Neuronal stem cell (in vitro differentiated cells): ENCODE measurements around the gene FKBP6.
"Not testable (repeated sequence)": the region's sequence is repeated elsewhere in the genome, so short reads cannot be mapped to it uniquely, and the experiment has no call there.

ENCODE experiments used
- DNase-seq: peaks from one replicate; pipeline ENCODE4 v3.0.0-alpha.2; 2013; ENCODE audit warnings: low spot score
- H2AFZ ChIP-seq: one replicate; pipeline ENCODE4 v1.6.1; 2013; ENCODE audit warnings: mild to moderate bottlenecking, low read length, inconsistent platforms
- H2AK5ac ChIP-seq: 2 replicates; pipeline ENCODE4 v1.6.1; 2013; ENCODE audit warnings: low read depth, mild to moderate bottlenecking, inconsistent platforms, low read length, moderate library complexity, mixed read lengths
- H2BK120ac ChIP-seq: 2 replicates; pipeline ENCODE4 v1.6.1; 2013; ENCODE audit warnings: low read depth, mild to moderate bottlenecking, inconsistent platforms, low read length, moderate library complexity, mixed read lengths
- H2BK12ac ChIP-seq: one replicate; pipeline ENCODE4 v1.6.1; 2013; ENCODE audit warnings: low read length, inconsistent platforms
- H2BK15ac ChIP-seq: 2 replicates; pipeline ENCODE4 v1.6.1; 2013; ENCODE audit warnings: mild to moderate bottlenecking, low read length, inconsistent platforms, mixed read lengths
- H2BK5ac ChIP-seq: one replicate; pipeline ENCODE4 v1.6.1; 2013; ENCODE audit warnings: inconsistent platforms, mild to moderate bottlenecking, low read length, moderate library complexity
- H3K14ac ChIP-seq: one replicate; pipeline ENCODE4 v1.6.1; 2013; ENCODE audit warnings: low read length, inconsistent platforms
- H3K18ac ChIP-seq: 2 replicates; pipeline ENCODE4 v1.6.1; 2013; ENCODE audit warnings: low read length, inconsistent platforms
- H3K23ac ChIP-seq: 2 replicates; pipeline ENCODE4 v1.6.1; 2013; ENCODE audit warnings: low read depth, mild to moderate bottlenecking, mixed read lengths, low read length, inconsistent platforms; ENCODE audit not compliant: poor library complexity
- H3K27ac ChIP-seq: replicated peaks from 3 replicates; pipeline ENCODE4 v1.5.1; 2013; ENCODE audit warnings: low read length, inconsistent platforms
- H3K27me3 ChIP-seq, 3 experiments: 2 replicates each; pipeline ENCODE4 v1.6.1; 2013; ENCODE audit warnings: low read length in 3 of 3, mild to moderate bottlenecking in 2 of 3, inconsistent platforms in 1 of 3, low read depth in 1 of 3, mixed read lengths in 1 of 3, moderate library complexity in 1 of 3; ENCODE audit not compliant: control insufficient read depth in 3 of 3, insufficient read depth in 3 of 3
- H3K36me3 ChIP-seq, 2 donors: replicated peaks in 1 of 2; 2 replicates each; pipeline ENCODE4 v1.6.1; 2013; ENCODE audit warnings: low read length in 2 of 2; ENCODE audit not compliant: control insufficient read depth in 2 of 2, insufficient read depth in 2 of 2
- H3K4ac ChIP-seq: 2 replicates; pipeline ENCODE4 v1.6.1; 2013; ENCODE audit warnings: inconsistent platforms, mild to moderate bottlenecking, low read length, moderate library complexity
- H3K4me1 ChIP-seq, 2 donors: 1 replicate in 1 of 2; 2 replicates in 1 of 2; pipeline ENCODE4 v1.6.1; 2013; ENCODE audit warnings: low read length in 2 of 2, low read depth in 1 of 2; ENCODE audit not compliant: control insufficient read depth in 2 of 2, insufficient read depth in 1 of 2
- H3K4me2 ChIP-seq: one replicate; pipeline ENCODE4 v1.6.1; 2013; ENCODE audit warnings: mild to moderate bottlenecking, low read length, inconsistent platforms; ENCODE audit not compliant: insufficient read depth, poor library complexity, severe bottlenecking
- H3K4me3 ChIP-seq, 2 donors: 2 replicates each; pipeline ENCODE4 v1.5.1; 2013; ENCODE audit warnings: low read length in 2 of 2, mild to moderate bottlenecking in 2 of 2, inconsistent platforms in 1 of 2, moderate library complexity in 1 of 2
- H3K79me1 ChIP-seq: one replicate; pipeline ENCODE4 v1.6.1; 2013; ENCODE audit warnings: low read depth, mild to moderate bottlenecking, inconsistent platforms, low read length, moderate library complexity
- H3K9ac ChIP-seq: one replicate; pipeline ENCODE4 v1.6.1; 2013; ENCODE audit warnings: mild to moderate bottlenecking, low read depth, low read length, inconsistent platforms; ENCODE audit not compliant: poor library complexity
- H3K9me3 ChIP-seq, 2 donors: replicated peaks in 1 of 2; 2 replicates each; pipeline versions ENCODE3 to v1.6.1; 2013; ENCODE audit warnings: low read length in 2 of 2, mild to moderate bottlenecking in 2 of 2, inconsistent platforms in 1 of 2, low read depth in 1 of 2, mixed read lengths in 1 of 2, moderate library complexity in 1 of 2; ENCODE audit not compliant: control insufficient read depth in 2 of 2, insufficient read depth in 1 of 2
- H4K8ac ChIP-seq: one replicate; pipeline ENCODE4 v1.6.1; 2013; ENCODE audit warnings: low read depth, mild to moderate bottlenecking, inconsistent platforms, low read length, moderate library complexity
- H4K91ac ChIP-seq: one replicate; pipeline ENCODE4 v1.6.1; 2013; ENCODE audit warnings: low read length, low read depth, mild to moderate bottlenecking, inconsistent platforms; ENCODE audit not compliant: poor library complexity
- WGBS, 2 donors: extraction: QIAGEN DNeasy Blood & Tissue Kit; methylation state at CpG; one replicate each; pipeline ENCODE4 v1.1.7; 2013; ENCODE audit warnings: missing lambda C conversion rate in 2 of 2, mixed read lengths in 1 of 2; ENCODE audit not compliant: insufficient read length in 2 of 2, insufficient replicate concordance in 1 of 2; ENCODE audit errors: extremely low coverage in 2 of 2; 5-methylcytosine and 5-hydroxymethylcytosine counted together

FKBP6 gene

GRCh38 chr7:73304612-73305387, 23.2 kb upstream of the FKBP6 start:
- no CpG with 5 or more reads among the region's 15 CpGs for WGBS, 2 donors
- not testable (repeated sequence) for H2BK5ac ChIP-seq, H2BK15ac ChIP-seq, H3K27me3 ChIP-seq, H3K9me3 ChIP-seq, H2BK12ac ChIP-seq, H2AFZ ChIP-seq, H3K23ac ChIP-seq, H3K18ac ChIP-seq, H4K91ac ChIP-seq, H3K4me3 ChIP-seq, H3K9ac ChIP-seq, H3K4me1 ChIP-seq, H3K27ac ChIP-seq, H3K14ac ChIP-seq, H2BK120ac ChIP-seq, H3K4me2 ChIP-seq, H2AK5ac ChIP-seq, DNase-seq, H3K4ac ChIP-seq, H4K8ac ChIP-seq
- Histone ChIP-seq H3K79me1 (peaks cover 11% of the 10 kb centered on the region), H3K36me3 (peaks cover 19 to 35% of the 10 kb centered on the region in 2 donors)

GRCh38 chr7:73307436-73307835, 20.5 kb upstream of the FKBP6 start:
- Histone ChIP-seq H3K4me2 (no peak overlapping the region), H3K4ac (no peak overlapping the region), H3K27ac (no peak overlapping the region), H3K4me3 (peak overlapping the region in 1 of 2 donors; percentile 86), H3K9ac (no peak overlapping the region), H3K36me3 (peaks cover 19 to 35% of the 10 kb centered on the region in 2 donors), H2BK12ac (no peak overlapping the region), H3K14ac (no peak overlapping the region), H3K4me1 (peaks cover 0 to 2% of the 10 kb centered on the region in 2 donors), H2BK120ac (no peak overlapping the region), H3K18ac (no peak overlapping the region), H3K23ac (no peak overlapping the region), H3K9me3 (no peaks in the 10 kb centered on the region), H2BK5ac (no peak overlapping the region), H4K8ac (no peak overlapping the region), H2BK15ac (no peak overlapping the region), H4K91ac (no peak overlapping the region), H2AK5ac (no peak overlapping the region), H3K79me1 (peaks cover 11% of the 10 kb centered on the region), H2AFZ (no peak overlapping the region), H3K27me3 (no peaks in the 10 kb centered on the region)
- no peak for DNase-seq
- WGBS, 2 donors = no CpG with 5 or more reads among the region's 13 CpGs

GRCh38 chr7:73308074-73308664, 19.8 kb upstream of the FKBP6 start:
- Histone ChIP-seq H2BK120ac (no peak overlapping the region), H2AFZ (peak overlapping the region; percentile 89), H3K36me3 (peaks cover 17 to 31% of the 10 kb centered on the region in 2 donors), H3K79me1 (peaks cover 14% of the 10 kb centered on the region), H3K4me1 (peaks cover 0 to 2% of the 10 kb centered on the region in 2 donors), H3K4me3 (peak overlapping the region; percentile 83 to 86), H4K8ac (peak overlapping the region; percentile 84), H3K4ac (peak overlapping the region; percentile 37), H2AK5ac (peak overlapping the region; percentile 50), H3K9me3 (no peaks in the 10 kb centered on the region), H3K14ac (peak overlapping the region; percentile 79), H3K4me2 (peak overlapping the region; percentile 90), H3K18ac (peak overlapping the region; percentile 91), H3K27me3 (no peaks in the 10 kb centered on the region), H2BK12ac (no peak overlapping the region), H3K23ac (peak overlapping the region; percentile 91), H2BK5ac (peak overlapping the region; percentile 82), H2BK15ac (no peak overlapping the region), H3K9ac (peak overlapping the region; percentile 94), H3K27ac (no peak overlapping the region), H4K91ac (no peak overlapping the region)
- DNase-seq = no peak
- no CpG with 5 or more reads among the region's 43 CpGs for WGBS, 2 donors

GRCh38 chr7:73308665-73309214, 19.2 kb upstream of the FKBP6 start, which contains the start of gene NSUN5:
NSUN5 (minus strand) TSS chr7:73308826; CDS start chr7:73308790, 36 bp downstream.
- Histone ChIP-seq H3K4ac (peak within 1 kb of the TSS; percentile 37), H2BK15ac (no peak within 1 kb of the TSS), H4K91ac (no peak within 1 kb of the TSS), H4K8ac (peak within 1 kb of the TSS; percentile 84), H3K14ac (peak within 1 kb of the TSS; percentile 79), H2BK120ac (no peak within 1 kb of the TSS), H3K27ac (no peak within 1 kb of the TSS), H3K4me2 (peak within 1 kb of the TSS; percentile 90), H3K27me3 (no peaks in the 10 kb centered on the region), H3K9ac (peak within 1 kb of the TSS; percentile 94), H2AFZ (peak within 1 kb of the TSS; percentile 89), H3K4me1 (peaks cover 0 to 2% of the 10 kb centered on the region in 2 donors), H3K79me1 (peaks cover 14% of the 10 kb centered on the region), H2BK12ac (no peak within 1 kb of the TSS), H3K18ac (peak within 1 kb of the TSS; percentile 91), H2AK5ac (peak within 1 kb of the TSS; percentile 50), H3K9me3 (no peaks in the 10 kb centered on the region), H3K36me3 (peaks cover 14 to 26% of the 10 kb centered on the region in 2 donors), H2BK5ac (peak within 1 kb of the TSS; percentile 82), H3K4me3 (peak within 1 kb of the TSS; percentile 83 to 86), H3K23ac (peak within 1 kb of the TSS; percentile 91)
- peak; percentile 45 for DNase-seq
- no CpG with 5 or more reads among the region's 40 CpGs for WGBS, 2 donors
